ENCODE data around the gene RPIA. TPM values are rescaled to one million over a fixed set of nuclear protein-coding genes. Genes with fewer than 3 reads are reported as not detected.

RPIA gene
- polyA plus RNA-seq, 1 experiment, result 10.9 TPM

GRCh38 chr2:88683160-88684021, 8.1 kb upstream of the RPIA start:
- no peak overlapping the region for H3K4me3 ChIP-seq (ENCODE audit: low read depth, low read length)
- CTCF ChIA-PET, result interaction anchor here (1.1 to 1.2 kb wide), 2 partner anchors 11 to 12 kb away, joined by 3 to 4 read pairs; no protein-coding TSS in a partner anchor
- H3K9me3 ChIP-seq (ENCODE audit: control insufficient read depth, insufficient read depth, low read length), result peaks cover 7% of the 10 kb centered on the region; the same call in 1 of the 2 replicates
- no peak overlapping the region for H3K27ac ChIP-seq (ENCODE audit: low read depth, low read length)
- TF ChIP-seq, protein P1, sequence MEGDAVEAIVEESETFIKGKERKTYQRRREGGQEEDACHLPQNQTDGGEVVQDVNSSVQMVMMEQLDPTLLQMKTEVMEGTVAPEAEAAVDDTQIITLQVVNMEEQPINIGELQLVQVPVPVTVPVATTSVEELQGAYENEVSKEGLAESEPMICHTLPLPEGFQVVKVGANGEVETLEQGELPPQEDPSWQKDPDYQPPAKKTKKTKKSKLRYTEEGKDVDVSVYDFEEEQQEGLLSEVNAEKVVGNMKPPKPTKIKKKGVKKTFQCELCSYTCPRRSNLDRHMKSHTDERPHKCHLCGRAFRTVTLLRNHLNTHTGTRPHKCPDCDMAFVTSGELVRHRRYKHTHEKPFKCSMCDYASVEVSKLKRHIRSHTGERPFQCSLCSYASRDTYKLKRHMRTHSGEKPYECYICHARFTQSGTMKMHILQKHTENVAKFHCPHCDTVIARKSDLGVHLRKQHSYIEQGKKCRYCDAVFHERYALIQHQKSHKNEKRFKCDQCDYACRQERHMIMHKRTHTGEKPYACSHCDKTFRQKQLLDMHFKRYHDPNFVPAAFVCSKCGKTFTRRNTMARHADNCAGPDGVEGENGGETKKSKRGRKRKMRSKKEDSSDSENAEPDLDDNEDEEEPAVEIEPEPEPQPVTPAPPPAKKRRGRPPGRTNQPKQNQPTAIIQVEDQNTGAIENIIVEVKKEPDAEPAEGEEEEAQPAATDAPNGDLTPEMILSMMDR (IDR thresholded peaks at IDR 0.05; ENCODE audit: low read depth, low read length), result no peak
- no peak for DNase-seq (ENCODE audit: low read depth, low spot score)
- H3K27me3 ChIP-seq (ENCODE audit: control insufficient read depth, insufficient read depth, low read length), result peaks cover 9% of the 10 kb centered on the region
- POLR2A ChIA-PET, result no interaction called here

DNA sequence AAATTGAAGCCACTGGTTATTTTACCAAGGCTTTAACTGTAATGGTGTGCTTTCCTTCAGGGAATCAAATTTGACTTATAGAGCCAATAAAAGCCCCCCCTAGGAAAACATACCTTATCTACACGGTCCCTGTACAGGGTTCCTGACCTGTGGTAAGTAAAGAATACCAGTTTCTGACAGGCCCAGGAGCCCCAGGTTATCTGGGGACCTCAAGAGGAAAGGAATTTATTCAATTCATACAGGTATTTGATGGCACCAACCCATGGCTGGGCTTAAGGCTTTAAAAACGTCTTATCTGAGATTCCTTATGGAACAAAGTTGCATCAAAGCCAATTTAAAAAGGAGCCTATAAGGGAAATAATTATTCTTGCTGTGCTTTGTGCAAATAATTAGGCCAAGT, 7.0 kb upstream of the RPIA start:
- DNase-seq (ENCODE audit: low read depth, low spot score), result no peak
- Histone ChIP-seq H3K27me3 (ENCODE audit: control insufficient read depth, insufficient read depth, low read length) (peaks cover 5% of the 10 kb centered on the region), H3K4me3 (ENCODE audit: low read depth, low read length) (no peak overlapping the region), H3K27ac (ENCODE audit: low read depth, low read length) (no peak overlapping the region), H3K9me3 (ENCODE audit: control insufficient read depth, insufficient read depth, low read length) (peaks cover 7% of the 10 kb centered on the region; the same call in 1 of the 2 replicates)
- POLR2A ChIA-PET, result no interaction called here
- CTCF ChIA-PET, result interaction anchor here (1.1 to 1.2 kb wide), 2 partner anchors 12 to 13 kb away, joined by 3 to 4 read pairs; no protein-coding TSS in a partner anchor
- TF ChIP-seq, protein P1 (IDR thresholded peaks at IDR 0.05; ENCODE audit: low read depth, low read length), result no peak

GRCh38 chr2:88686320-88686719, 5.2 kb upstream of the RPIA start:
- ChIA-PET POLR2A (no interaction called here), CTCF (interaction anchor here (1.5 kb wide), 1 partner anchor 54 kb away, joined by 3 read pairs; no protein-coding TSS in a partner anchor)
- peaks cover 7% of the 10 kb centered on the region; the same call in 1 of the 2 replicates for H3K9me3 ChIP-seq (ENCODE audit: control insufficient read depth, insufficient read depth, low read length)
- DNase-seq (ENCODE audit: low read depth, low spot score), result no peak
- H3K4me3 ChIP-seq (ENCODE audit: low read depth, low read length), result no peak overlapping the region
- H3K27ac ChIP-seq (ENCODE audit: low read depth, low read length), result no peak overlapping the region
- TF ChIP-seq, protein P1 (IDR thresholded peaks at IDR 0.05; ENCODE audit: low read depth, low read length), result no peak
- peaks cover 3% of the 10 kb centered on the region for H3K27me3 ChIP-seq (ENCODE audit: control insufficient read depth, insufficient read depth, low read length)

GRCh38 chr2:88687384-88687783, 4.1 kb upstream of the RPIA start:
- ChIA-PET POLR2A (no interaction called here), CTCF (no interaction called here)
- Histone ChIP-seq H3K4me3 (ENCODE audit: low read depth, low read length) (no peak overlapping the region), H3K27me3 (ENCODE audit: control insufficient read depth, insufficient read depth, low read length) (peaks cover 3% of the 10 kb centered on the region), H3K27ac (ENCODE audit: low read depth, low read length) (no peak overlapping the region), H3K9me3 (ENCODE audit: control insufficient read depth, insufficient read depth, low read length) (peaks cover 10% of the 10 kb centered on the region)
- TF ChIP-seq, protein P1 (IDR thresholded peaks at IDR 0.05; ENCODE audit: low read depth, low read length), result no peak
- DNase-seq (ENCODE audit: low read depth, low spot score), result no peak

All from AG04450 (cell line).